Measurements from ENCODE around the gene CDC42EP5.
"Not testable (repeated sequence)": the region's sequence is repeated elsewhere in the genome, so short reads cannot be mapped to it uniquely, and the experiment has no call there.

CDC42EP5 gene

DNA sequence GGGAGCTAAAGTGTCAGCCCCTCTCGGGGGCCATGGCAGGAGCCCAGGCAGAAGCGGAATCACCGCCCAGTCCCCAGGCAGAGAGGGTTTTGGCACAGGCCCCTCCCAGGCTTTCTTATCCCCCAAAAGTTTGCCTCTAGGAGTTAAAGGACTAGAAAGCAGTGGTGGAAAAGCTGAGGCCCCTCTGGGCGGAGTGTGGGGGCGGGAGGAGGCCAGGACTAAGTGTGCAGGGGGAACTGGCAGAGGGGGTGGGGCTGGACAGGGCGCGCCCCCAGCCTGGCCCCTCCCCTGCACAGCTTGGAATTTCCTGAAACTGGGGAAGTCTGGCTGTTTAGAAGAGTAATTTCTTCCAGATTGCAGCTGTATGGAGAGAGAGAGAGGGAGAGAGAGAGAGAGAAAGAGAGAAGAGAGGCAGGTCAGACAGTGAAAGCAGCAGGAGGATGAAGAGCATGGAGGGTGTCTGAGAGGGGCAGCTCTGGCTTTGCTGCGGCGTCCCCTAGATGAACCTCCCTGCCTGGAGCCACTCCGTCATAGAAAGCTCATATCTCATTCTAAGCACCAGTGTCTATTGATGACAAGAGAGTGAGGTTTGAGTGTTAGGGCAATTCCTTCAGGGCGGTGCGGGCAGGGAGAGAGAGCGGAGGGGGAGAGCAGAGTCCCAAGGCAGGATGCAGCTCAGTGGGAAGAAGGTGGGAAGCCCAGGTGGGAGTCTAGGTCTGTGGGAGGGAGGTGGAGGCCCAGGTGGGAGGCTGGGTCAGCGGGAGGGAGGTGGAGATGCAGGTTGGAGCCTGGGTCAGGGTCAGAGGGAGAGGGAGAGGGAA lies at the start of gene CDC42EP5:
Gene CDC42EP5, minus strand, starts transcription at position 226 of the 821 bp plus-strand sequence. CDS start 7,749 bp downstream, outside the sequence.
- no peak for DNase-seq (ENCODE audit: low spot score)

DNA sequence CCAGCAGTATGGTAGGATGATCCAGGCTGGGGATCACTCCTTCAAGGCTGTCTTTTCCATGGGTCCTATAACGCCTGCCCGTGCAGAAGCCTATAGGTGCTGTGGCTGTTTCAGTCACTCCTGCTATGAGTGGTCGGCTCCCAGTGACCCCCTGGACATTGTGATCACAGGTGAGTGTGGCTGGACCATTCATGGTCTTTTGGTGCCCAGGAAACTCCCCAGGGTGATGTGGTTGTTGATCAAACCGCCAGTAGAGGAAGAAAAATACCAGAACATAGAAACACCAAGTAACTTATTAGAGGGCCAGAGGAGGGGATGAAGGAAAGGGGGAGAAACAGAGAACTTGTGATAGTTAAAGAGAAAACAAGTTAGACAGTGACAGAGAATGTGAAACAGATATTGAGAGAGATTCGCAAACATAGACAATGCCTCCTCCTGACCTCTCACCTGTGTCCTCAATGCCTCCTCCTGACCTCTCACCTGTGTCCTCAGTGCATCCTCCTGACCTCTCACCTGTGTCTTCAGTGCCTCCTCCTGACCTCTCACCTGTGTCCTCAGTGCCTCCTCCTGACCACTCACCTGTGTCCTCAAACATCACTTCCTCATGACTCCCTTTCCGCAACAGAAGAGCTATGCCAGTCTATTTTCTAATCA lies 48.9 kb upstream of the CDC42EP5 start:
- DNase-seq (ENCODE audit: low spot score), result no peak

- no peak for DNase-seq (ENCODE audit: low spot score)
Observed at GRCh38 chr19:54521022-54521859, 48.1 kb upstream of the CDC42EP5 start.

DNA sequence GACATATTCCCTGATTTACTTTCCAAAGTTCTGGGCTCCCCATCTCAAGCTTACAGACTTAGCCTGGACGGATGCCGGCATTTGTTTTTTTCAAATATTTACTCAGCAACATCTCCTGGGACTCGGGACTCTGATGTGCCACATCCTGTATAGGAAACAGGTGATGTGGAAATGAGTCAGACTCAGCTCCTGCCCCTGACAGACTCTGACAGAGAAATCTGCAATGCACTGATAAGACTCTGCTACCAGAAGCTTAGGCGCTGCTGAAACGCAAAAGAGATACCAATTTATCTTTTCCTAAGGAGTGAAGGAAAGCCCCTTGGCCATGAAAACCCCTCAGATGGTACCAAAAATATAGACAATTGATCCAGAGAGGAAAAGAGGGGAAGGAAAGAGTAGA lies 45.7 kb upstream of the CDC42EP5 start:
- no peak for DNase-seq (ENCODE audit: low spot score)

- no peak for DNase-seq (ENCODE audit: low spot score)
Observed at GRCh38 chr19:54517483-54517882, 44.4 kb upstream of the CDC42EP5 start.

- no peak for DNase-seq (ENCODE audit: low spot score)
Observed at GRCh38 chr19:54515156-54515555, 42.1 kb upstream of the CDC42EP5 start.

- not testable (repeated sequence) for DNase-seq (ENCODE audit: low spot score)
Observed at GRCh38 chr19:54509200-54509940, 36.3 kb upstream of the CDC42EP5 start.

GRCh38 chr19:54508487-54508886 lies 35.4 kb upstream of the CDC42EP5 start:
- not testable (repeated sequence) for DNase-seq (ENCODE audit: low spot score)

- DNase-seq (ENCODE audit: low spot score), result no peak
Observed at GRCh38 chr19:54507824-54508223, 34.7 kb upstream of the CDC42EP5 start.

- not testable (repeated sequence) for DNase-seq (ENCODE audit: low spot score)
Observed at GRCh38 chr19:54507038-54507717, 34.1 kb upstream of the CDC42EP5 start.

DNA sequence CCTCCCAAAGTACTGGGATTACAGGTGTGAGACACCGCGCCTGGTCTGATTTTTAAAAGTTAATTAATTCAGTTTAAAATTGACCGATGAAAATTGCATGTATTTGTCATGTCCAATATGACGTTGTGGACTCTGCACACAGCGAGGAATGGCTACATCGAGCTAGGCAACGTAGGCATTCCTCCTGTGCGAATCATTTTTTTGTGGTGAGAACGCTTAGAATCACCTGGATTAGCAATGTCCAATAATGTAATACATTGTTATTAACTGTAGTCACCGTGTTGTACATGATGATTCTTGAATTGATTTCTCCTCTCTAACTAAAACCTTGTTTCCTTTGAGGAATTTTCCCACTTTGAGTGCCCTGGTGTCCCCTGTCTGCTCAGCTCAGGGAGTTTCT lies 33.0 kb upstream of the CDC42EP5 start:
- no peak for DNase-seq (ENCODE audit: low spot score)

- not testable (repeated sequence) for DNase-seq (ENCODE audit: low spot score)
Observed at GRCh38 chr19:54505542-54505941, 32.4 kb upstream of the CDC42EP5 start.

DNA sequence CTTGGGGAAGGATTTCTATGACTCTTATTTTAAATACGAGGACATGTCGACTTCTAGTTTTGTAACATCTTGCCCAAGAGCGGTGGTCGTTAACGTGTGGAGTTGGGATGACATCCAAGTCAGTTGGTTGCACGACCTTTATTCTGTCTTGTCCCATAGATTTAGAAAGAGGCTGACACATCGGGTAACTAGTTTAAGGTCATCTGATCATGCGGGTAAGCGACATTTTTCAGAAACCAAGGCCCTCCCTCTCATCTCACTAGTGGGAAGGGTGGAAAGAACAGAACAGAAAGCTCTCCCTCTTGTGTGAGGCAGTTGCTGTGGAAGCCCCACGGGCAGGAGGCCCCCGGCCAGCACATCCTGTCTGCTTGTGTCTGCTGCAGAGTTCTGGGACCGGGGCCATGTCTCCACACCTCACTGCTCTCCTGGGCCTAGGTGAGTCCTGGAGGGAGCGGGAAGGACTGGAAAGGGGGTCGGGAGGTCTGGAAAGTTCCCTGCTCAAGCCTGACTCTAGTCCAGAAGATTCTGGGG lies 29.5 kb upstream of the CDC42EP5 start, which contains the start of gene LAIR2:
Gene LAIR2, plus strand, starts transcription at position 314 of the 531 bp plus-strand sequence. Its CDS starts 88 bp downstream, at position 402.
- no peak for DNase-seq (ENCODE audit: low spot score)

DNA sequence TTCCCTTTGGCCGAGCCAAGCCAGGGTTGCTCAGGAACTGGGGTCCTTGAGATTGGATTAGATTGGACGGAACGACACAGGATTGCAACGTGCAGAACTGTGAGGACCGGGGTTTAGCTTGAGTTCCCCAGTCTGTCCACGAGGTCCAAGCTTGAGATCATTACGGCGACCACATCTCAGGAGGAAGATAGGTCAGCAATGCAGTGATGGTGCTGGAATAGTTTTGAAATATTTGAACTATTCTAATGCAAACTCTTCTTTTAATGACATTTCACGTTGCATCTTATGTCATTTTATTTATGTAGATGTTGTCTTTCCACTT lies 25.3 kb upstream of the CDC42EP5 start:
- DNase-seq (ENCODE audit: low spot score), result not testable (repeated sequence)

DNA sequence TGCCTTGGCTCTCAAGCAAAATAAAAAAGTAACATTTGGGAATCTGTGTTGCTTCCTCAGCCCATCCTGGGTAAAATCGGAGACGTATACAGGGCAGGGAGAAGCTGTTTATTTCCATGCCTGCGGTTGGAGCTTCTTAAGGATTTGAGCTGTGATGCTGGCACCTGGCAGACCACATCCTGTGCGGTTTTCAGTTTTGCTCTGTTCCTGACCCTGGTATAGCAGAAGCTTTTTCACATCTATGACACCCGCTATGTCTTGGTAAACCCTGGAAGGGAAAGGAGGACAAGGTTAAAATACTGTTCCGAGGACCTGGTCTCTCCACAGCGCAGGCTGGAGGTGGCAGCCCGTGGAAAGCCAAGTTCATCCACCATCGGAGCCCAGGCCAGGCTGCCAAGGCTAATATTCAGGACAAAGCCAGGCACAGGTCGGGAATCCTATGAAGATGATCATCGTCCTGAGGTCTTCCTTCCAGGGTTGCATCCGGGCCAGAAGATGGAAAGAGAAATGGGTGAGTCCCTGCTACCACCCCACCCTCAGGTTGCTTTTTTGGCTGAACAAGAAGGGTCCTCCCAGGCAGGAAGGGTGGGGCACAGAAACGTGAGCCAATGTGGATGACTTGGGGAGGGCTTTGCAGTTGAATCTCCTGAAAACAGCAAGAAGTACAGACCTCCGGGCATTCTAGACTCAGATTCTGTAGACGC lies 24.8 kb upstream of the CDC42EP5 start:
- DNase-seq (ENCODE audit: low spot score), result not testable (repeated sequence)

DNA sequence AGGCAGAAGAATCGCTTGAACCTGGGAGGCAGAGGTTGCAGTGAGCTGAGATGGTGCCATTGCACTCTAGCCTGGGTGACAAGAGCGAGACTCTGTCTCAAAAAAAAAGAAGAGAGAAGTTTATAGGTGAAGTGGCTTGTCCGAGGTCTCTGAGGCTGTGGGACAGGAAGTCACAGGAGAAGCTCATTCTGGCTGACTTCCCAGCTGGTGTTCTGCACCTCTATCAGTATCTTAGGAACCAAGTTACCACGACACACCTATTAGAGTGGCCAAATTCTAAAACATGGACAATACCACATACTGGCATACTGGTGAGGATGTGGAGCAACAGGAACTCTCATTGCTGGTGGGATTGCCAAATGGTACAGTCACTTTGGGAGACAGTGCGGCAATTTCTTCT lies 22.2 kb upstream of the CDC42EP5 start:
- DNase-seq (ENCODE audit: low spot score), result not testable (repeated sequence)

DNA sequence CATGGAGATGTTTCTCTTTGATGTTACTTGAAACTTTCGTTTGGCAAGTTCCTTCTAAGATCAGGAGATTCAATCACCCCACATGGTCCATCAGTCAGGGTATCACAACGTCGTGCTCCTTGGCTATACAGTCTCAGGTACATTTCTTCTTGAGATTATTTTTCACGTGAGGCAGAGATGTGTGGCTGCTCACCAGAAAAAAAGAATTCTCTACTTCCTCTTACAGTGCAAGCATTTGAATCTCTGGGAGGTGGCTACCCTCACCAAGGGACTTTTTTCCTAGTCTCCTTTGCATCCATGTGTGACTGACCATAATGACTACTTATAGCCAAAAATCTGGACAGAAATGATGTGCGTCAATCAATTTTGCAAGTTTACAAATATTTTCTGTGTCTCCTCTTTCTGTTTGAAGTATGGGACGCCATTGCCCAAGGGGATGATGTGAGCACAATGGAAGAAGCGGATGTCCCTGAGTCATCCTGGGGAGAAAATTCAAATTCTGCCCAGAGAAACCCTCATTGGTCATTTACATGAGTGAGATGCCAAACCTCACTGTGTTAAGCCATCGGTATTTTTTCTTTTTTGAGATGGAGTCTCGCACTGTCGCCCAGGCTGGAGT lies 21.0 kb upstream of the CDC42EP5 start:
- DNase-seq (ENCODE audit: low spot score), result no peak

DNA sequence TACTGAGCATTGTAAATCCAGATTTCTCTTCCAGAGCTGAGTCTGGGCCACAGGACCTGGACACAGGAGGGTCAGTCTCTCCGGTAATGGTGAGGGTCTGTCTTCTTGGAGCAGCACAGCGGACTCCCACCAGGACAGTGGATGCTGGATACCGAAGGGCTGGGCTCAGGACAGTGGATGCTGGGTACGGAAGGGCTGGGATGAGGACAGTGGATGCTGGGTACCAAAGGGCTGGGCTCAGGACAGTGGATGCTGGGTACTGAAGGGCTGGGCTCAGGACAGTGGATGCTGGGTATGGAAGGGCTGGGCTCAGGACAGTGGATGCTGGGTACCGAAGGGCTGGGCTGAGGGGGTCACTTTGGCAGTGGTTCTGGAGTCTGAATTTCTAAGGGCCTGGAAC lies 20.0 kb upstream of the CDC42EP5 start:
- DNase-seq (ENCODE audit: low spot score), result not testable (repeated sequence)

DNA sequence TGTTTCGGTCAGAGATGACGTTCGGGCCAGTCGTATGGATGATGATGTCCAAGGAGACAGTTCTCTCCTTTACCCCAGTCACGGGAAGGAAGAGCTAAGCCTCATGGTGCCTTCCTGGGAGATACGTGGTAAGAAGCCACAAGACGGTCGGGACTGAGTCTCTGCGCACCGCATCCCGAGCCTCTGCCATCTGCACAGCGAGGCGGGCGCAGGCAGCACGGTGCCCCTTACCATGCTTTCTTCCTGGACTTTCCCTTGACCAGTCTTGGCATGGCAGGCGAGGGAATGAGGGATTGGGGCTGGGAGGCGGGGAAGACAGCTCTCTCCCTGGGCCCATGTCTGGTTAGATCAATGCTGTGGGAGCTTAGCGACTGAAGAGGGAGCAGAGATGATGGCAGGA lies 19.5 kb upstream of the CDC42EP5 start:
- no peak for DNase-seq (ENCODE audit: low spot score)

DNA sequence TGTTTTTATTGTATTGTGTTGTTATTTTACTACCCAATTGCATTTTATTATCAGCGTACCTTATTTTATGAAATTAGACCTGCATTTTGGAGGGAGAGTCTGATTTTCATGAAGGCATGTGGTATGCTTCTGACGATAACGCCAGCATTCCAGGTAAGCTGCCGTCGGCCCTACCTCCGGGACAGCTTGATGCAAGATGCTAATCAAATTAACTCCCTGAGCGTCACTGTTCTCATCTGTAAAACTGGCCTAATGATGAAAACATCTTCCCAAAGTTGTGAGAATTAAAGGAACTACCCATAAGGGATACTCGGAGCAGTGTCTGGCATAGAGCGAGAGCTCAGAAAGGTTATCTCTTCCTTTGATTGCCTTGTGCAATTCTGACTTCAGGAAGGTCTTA lies 16.7 kb upstream of the CDC42EP5 start:
- DNase-seq (ENCODE audit: low spot score), result no peak
